Stimulated activated CD4-positive, alpha-beta T cell treated with anti-CD3 and anti-CD28 coated beads, Interleukin-1b, Interleukin-23, amount 100 ng/mL, for 4 hours (primary cell): ENCODE data around the gene OR52K1.
"Not testable (repeated sequence)": the region's sequence is repeated elsewhere in the genome, so short reads cannot be mapped to it uniquely, and the experiment has no call there.

Experiments
- DNase-seq, 2 donors: peaks; one replicate each; pipeline ENCODE4 v3.0.0-alpha.2; 2020; ENCODE audit warnings: low read depth in 2 of 2

The OR52K1 gene

DNA sequence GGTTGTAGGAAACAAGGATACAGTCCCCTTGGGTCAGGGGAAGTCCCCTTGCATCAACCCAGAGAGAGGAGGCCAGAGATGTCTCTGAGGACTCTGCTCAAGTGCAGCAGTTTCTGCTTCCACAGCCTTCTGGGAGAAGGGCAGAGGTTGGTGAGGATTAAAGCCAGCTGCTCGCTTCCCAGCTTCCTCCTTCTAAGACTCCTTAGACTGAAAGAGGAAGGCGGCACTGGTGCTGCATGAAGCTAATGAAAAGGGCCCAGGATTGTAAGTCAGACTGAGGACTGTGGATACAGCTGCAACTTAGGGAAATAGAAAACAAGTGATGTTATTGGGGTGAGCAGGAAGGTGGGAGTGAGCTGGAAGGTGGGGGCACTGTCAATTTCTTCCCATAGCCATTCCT lies at the start of gene OR52K1:
OR52K1 (plus strand) TSS at position 202 of the 400 bp plus-strand sequence. CDS start 6,255 bp downstream, outside the sequence.
- no peak for DNase-seq

DNA sequence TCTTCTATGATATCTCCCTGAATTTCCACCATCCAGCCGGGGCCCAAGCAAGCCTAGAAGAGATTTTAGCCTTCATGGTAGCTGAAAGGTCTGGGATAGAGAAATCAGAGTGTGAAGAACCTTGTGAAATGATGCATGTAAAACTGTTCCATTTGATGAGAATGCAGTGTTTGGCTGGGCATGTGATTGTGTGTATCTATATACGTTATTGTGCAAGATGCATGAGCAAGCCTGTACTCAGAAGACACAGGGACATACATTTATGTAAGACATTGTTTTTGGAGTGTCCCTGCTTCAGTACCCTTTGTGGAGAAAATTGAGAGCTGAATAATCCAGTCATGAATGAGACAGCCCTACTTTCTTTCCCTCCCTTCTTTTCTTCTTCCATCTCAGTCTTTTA lies 48.6 kb upstream of the OR52K1 start:
- no peak for DNase-seq

- DNase-seq = no peak
These were observed 46.0 kb upstream of the OR52K1 start for GRCh38 chr11:4436411-4436810.

GRCh38 chr11:4441515-4441914 lies 40.9 kb upstream of the OR52K1 start:
- no peak for DNase-seq

DNA sequence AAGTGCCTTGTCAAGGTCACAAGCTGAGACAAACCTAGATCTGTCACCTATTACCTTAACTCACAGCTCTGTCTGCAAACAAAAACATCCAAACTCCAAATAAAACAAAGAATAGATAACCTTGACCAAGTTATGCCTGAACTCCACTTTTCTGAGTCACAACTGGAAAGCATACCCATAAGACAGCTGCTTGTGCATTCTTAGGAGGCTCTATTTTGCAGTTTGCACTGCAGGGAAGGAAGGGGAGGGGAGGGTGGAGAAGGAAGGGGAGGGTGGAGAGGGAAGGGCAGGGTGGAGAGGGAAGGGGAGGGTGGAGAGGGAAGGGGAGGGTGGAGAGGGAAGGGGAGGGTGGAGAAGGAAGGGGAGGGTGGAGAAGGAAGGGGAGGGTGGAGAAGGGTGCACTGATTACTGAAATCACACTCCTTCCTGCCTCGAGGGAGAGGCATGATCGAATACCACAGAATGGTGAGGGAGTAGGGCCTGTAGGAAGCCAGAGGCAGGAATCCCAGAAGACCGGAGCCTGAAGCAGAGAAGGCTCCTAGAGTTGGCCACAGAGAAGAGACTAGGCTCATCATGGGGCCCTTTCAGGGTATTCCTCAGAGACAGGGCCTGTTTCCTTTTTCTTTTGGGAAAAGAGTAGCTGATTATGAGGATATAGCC lies 39.1 kb upstream of the OR52K1 start:
- no peak for DNase-seq

- no peak for DNase-seq
These were observed 33.5 kb upstream of the OR52K1 start, which contains the start of gene OR52K2 for GRCh38 chr11:4448995-4449394. OR52K2 (plus strand) TSS chr11:4449295; CDS start chr11:4449340, 45 bp downstream.

DNA sequence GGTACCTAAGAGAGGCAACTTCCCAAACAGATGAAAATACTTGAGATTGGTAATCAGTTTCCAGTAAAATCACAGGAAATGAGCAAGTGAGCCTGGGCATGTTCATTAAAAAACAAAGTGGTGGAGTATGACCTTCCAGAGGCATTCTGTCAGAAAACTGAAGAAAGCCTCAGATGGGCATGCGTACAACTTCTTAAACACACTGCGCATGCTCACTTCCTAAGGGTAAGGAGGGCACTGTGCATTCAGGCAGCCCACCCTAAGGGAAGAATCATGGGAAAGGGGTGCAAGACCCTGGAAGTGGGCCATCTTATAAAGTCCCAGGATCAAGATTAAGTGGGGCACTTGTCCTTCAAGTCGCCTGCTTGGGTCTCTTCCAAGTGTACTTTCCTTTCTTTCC lies 29.3 kb upstream of the OR52K1 start:
- no peak for DNase-seq

- no peak for DNase-seq
These were observed 28.4 kb upstream of the OR52K1 start for GRCh38 chr11:4454021-4454420.

GRCh38 chr11:4455419-4455818 lies 27.0 kb upstream of the OR52K1 start:
- DNase-seq = no peak

DNA sequence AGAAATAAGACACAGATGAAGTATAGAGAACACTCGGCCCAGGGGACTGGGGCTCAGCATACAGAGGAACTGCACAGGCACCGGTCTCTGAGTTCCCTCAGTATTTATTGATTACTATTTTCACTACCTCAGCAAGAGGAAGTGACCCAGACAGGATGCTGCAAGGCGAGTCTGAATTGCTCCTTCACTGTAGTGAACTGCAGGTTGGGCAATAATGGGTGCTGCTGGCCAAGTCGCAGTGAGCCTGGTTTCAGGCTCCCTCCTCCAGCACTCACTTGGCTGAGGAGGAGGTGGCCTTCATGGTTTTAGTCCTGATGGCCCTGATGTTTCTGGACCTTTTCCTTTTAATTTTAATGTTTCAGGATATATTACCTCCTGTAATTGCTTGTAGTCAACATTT lies 22.9 kb upstream of the OR52K1 start:
- no peak for DNase-seq

DNA sequence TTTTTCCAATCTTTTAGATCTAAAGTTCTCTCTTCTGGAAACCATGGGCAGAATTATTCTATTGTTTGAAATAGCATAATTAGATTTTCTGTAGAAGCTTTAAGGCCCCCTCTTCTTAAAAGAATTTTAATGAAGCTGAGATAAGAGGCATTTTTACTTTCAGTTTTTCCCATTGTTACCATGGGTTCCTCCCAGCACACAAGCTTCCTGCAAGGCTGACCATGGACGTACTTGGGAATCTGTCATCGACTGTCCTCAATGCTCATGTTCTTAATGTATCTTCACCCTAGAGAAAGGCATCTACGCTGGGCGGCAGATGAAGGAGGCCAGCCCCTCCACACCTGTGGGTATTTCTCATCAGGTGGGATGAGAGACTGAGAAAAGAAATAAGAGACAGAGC lies 22.3 kb upstream of the OR52K1 start:
- DNase-seq = no peak

- DNase-seq = no peak
These were observed 18.0 kb upstream of the OR52K1 start for GRCh38 chr11:4464216-4465159.

DNA sequence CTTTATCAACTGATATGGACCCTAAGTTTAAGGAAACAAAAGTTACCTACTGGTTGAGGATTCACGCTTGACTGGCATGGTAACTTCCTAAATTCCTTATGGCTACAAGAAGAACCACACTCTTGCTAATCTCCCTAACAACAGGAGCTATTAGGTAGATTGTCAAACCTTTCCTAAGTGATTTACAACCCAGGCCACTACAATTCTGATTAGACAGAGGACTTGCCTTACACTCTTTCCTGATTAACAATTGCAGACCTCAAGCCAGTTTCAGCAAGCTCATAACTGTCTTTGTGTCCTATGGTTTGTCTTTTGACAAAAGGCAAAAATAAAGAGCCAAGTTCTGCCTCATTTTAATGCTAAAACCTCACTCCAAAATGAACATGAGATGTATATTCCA lies 17.0 kb upstream of the OR52K1 start:
- no peak for DNase-seq

- DNase-seq = no peak
These were observed 16.1 kb upstream of the OR52K1 start for GRCh38 chr11:4466131-4466870.

DNA sequence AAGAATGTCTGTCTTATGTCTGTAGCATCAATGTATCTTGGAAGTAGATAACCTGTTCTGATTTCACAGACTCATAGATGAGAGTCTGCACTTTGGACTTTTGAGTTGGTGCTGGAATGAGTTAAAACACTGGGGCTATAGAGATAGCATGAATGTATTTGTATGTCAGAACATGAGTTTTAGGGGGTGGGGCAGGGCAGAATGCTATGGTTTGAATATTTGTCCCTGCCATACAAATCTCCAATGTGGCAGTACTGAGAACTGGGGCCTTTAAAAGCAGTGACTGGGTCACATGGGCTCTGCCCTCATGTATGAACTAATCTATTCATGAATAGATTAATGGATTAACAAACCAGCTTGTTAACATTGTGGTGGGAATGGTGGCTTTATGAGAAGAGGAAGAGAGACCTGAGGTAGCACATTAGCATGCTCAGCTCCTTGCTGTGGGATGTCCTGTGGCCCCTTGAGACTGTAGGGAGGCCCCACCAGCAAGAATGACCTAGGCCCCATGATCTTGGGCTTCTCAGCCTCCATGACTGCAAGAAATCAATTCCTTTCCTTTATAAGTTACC lies 15.5 kb upstream of the OR52K1 start:
- no peak for DNase-seq

- DNase-seq = no peak
These were observed 14.4 kb upstream of the OR52K1 start for GRCh38 chr11:4467811-4468606.

DNA sequence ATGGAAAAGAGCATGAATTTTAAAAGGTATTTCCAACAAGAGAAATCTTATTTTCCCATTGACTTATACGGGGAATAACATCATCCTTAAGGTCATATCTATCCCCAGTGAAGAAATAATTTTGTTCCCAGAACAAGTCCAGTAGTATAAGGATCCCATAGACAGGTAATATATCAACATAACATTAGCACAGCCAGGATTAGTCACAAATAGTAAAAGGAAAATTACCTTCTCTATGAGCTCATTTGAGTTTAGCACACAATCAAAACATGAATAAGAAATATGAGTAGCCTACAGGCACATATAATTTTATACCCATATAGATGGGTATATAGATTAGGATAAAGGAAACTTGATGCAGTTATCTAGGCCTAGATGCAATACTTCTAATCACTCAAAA lies 2.8 kb upstream of the OR52K1 start:
- no peak for DNase-seq

GRCh38 chr11:4480577-4481239 lies 1.7 kb upstream of the OR52K1 start:
- no peak for DNase-seq

GRCh38 chr11:4481240-4481582 lies 1.2 kb upstream of the OR52K1 start:
- no peak for DNase-seq

DNA sequence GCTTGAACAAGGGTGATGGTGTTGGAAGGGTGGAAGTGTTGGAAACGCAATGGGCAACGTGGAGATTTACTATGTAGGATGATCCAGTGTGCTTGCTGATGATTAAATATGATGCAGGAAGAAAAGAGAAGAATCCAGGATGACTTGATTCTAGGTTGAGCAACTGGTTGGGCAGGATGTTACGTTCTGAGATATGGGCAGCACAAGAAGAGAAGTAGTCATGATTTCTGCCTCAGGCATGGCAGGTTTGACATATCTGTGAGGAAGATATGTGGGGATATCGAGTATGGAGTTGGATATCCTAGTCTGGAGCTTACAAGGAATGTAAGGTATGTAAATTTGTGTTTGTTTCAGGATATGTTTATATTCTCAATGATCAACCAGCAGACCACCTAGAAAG lies 1.9 kb downstream of the OR52K1 start:
- no peak for DNase-seq

GRCh38 chr11:4491405-4491804 lies 9.0 kb downstream of the OR52K1 start:
- not testable (repeated sequence) for DNase-seq
